Measurements from ENCODE around the gene TFPT. TPM values are rescaled to one million over a fixed set of nuclear protein-coding genes. Genes with fewer than 3 reads are reported as not detected.
A peak's percentile ranks its signal among the peaks of the same experiment; 100 is the strongest.
"Not testable (repeated sequence)": the region's sequence is repeated elsewhere in the genome, so short reads cannot be mapped to it uniquely, and the experiment has no call there.

Gene TFPT
- total and polyA plus RNA-seq, 8 donors = 0.45 to 31.8 (median 10.9) TPM; not detected in 1

DNA sequence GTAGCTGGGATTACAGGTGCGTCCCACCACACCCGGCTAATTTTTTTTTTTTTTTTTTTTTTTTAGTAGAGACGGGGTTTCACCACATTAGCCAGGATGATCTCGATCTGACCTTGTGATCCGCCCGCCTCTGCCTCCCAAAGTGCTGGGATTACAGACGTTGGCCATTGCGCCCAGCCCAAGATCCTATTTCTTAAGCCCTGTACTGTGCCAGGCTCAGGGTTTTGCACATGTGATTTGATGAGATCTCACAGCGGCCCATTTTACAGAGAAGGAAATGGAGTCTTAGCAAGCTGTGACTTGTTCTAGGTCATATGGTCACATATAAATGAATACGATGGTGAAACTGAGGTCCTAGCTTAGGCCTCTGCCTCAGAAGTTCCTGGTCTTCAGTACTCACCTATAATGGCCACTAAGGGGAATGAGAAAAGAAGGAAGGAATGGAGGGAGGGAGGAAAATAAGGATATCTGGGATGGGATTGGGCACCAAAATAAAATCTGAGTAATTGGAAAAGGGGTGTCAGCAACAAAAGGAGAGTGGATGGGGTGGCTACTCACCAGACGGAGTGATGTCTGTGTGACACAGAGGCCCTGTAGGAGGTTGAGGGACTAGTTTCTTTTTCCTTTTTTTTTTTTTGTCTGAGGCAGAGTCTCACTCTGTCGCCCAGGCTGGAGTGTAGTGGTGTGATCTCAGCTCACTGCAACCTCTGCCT, 16.1 kb downstream of the TFPT start:
- 80 to 90% (median 87%) methylated on average over 10 to 12 of the region's 12 CpGs for WGBS, 5 donors
- H3K27me3 ChIP-seq = peaks cover 0 to 26% (median 19%) of the 10 kb centered on the region in 3 donors
- H3K9me3 ChIP-seq = no peaks in the 10 kb centered on the region
- H3K27ac ChIP-seq = no peak overlapping the region
- H3K4me1 ChIP-seq = peaks cover 15 to 45% (median 33%) of the 10 kb centered on the region in 4 donors
- no peak for DNase-seq
- TF ChIP-seq, protein P1, sequence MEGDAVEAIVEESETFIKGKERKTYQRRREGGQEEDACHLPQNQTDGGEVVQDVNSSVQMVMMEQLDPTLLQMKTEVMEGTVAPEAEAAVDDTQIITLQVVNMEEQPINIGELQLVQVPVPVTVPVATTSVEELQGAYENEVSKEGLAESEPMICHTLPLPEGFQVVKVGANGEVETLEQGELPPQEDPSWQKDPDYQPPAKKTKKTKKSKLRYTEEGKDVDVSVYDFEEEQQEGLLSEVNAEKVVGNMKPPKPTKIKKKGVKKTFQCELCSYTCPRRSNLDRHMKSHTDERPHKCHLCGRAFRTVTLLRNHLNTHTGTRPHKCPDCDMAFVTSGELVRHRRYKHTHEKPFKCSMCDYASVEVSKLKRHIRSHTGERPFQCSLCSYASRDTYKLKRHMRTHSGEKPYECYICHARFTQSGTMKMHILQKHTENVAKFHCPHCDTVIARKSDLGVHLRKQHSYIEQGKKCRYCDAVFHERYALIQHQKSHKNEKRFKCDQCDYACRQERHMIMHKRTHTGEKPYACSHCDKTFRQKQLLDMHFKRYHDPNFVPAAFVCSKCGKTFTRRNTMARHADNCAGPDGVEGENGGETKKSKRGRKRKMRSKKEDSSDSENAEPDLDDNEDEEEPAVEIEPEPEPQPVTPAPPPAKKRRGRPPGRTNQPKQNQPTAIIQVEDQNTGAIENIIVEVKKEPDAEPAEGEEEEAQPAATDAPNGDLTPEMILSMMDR (IDR thresholded peaks at IDR 0.05) = no peak
- TF ChIP-seq POLR2A (IDR thresholded peaks at IDR 0.05) = no peak
- TF ChIP-seq EP300 (IDR thresholded peaks at IDR 0.05) = no peak
- TF ChIP-seq POLR2AphosphoS5 (IDR thresholded peaks at IDR 0.05) = no peak
- intact Hi-C loops (cut with DNase I; ENCODE audit: low total_unique reads) = no loop called here
- peaks cover 0 to 3% (median 0%) of the 10 kb centered on the region in 4 donors for H3K36me3 ChIP-seq
- no peak overlapping the region for H3K4me3 ChIP-seq

GRCh38 chr19:54096617-54097106, 18.8 kb downstream of the TFPT start:
- Histone ChIP-seq H3K36me3 (no peaks in the 10 kb centered on the region), H3K27me3 (peaks cover 0 to 31% (median 19%) of the 10 kb centered on the region in 3 donors), H3K4me1 (peaks cover 0 to 22% (median 13%) of the 10 kb centered on the region in 4 donors), H3K9me3 (no peaks in the 10 kb centered on the region), H3K27ac (peak overlapping the region in 2 of 5 donors; percentile 60 to 72), H3K4me3 (peak overlapping the region in 3 of 4 donors; percentile 18 to 50 (median 49))
- whole genome bisulfite sequencing, 5 donors = 8 to 17% (median 11%) methylated on average over 14 of the region's 14 CpGs
- intact Hi-C loops (cut with DNase I; ENCODE audit: low total_unique reads) = no loop called here
- no peak for DNase-seq
- TF ChIP-seq EP300 (IDR thresholded peaks at IDR 0.05) = no peak
- TF ChIP-seq, protein P1 (IDR thresholded peaks at IDR 0.05) = no peak
- TF ChIP-seq POLR2A (IDR thresholded peaks at IDR 0.05) = no peak
- no peak for TF ChIP-seq POLR2AphosphoS5 (IDR thresholded peaks at IDR 0.05)

DNA sequence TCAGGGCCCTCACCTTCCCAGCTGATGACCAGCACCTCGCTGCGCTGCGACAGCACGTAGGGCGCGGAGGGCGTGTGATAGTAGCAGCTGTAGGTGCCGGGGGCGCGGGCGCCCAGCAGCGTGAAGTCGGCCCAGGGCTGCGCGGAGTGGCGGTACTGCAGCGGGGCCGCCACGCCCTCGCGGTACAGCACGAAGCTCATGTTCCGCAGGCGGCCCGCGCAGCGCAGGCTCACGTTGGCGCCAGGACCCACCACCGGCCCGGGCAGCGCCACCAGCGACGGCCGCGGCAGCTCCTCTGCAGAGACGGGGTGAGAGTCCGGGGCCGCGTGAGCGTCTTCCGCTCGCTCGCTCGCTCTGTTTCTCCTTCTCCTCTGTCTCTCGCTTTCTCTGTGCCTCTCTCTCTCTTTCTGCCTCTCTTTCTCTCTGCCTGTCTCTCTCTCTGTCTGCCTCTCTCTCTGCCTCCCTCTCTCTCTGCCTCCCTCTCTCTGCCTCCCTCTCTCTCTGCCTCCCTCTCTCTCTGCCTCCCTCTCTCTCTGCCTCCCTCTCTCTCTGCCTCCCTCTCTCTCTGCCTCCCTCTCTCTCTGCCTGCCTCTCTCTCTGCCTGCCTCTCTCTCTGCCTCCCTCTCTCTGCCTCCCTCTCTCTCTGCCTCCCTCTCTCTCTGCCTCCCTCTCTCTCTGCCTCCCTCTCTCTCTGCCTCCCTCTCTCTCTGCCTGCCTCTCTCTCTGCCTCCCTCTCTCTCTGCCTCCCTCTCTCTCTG, 19.4 kb downstream of the TFPT start:
- H3K4me3 ChIP-seq = peak overlapping the region; percentile 30 to 50 (median 43)
- H3K36me3 ChIP-seq; H3K9me3 ChIP-seq; intact Hi-C loops (cut with DNase I; ENCODE audit: low total_unique reads): not testable (repeated sequence)
- peak; percentile 54 to 78 for DNase-seq
- peaks cover 0 to 22% (median 13%) of the 10 kb centered on the region in 4 donors for H3K4me1 ChIP-seq
- H3K27me3 ChIP-seq = peaks cover 0 to 31% (median 19%) of the 10 kb centered on the region in 3 donors
- TF ChIP-seq, protein P1 (IDR thresholded peaks at IDR 0.05) = peak in 1 of 7 experiments; percentile 25
- peak overlapping the region in 1 of 5 donors; percentile 72 for H3K27ac ChIP-seq
- 0 to 1% (median 1%) methylated on average over 19 to 46 of the region's 46 CpGs for WGBS, 5 donors

- Histone ChIP-seq H3K4me3 (peak overlapping the region; percentile 30 to 50 (median 43)), H3K36me3 (no peaks in the 10 kb centered on the region), H3K9me3 (no peaks in the 10 kb centered on the region), H3K27ac (peak overlapping the region in 1 of 5 donors; percentile 65), H3K4me1 (peaks cover 0 to 22% (median 13%) of the 10 kb centered on the region in 4 donors), H3K27me3 (peaks cover 0 to 32% (median 19%) of the 10 kb centered on the region in 3 donors)
- intact Hi-C loops (cut with DNase I; ENCODE audit: low total_unique reads) = no loop called here
- WGBS, 5 donors = 57 to 73% (median 70%) methylated on average over 6 to 22 of the region's 22 CpGs
- no peak for DNase-seq
- no peak for TF ChIP-seq EP300 (IDR thresholded peaks at IDR 0.05)
- TF ChIP-seq, protein P1 (IDR thresholded peaks at IDR 0.05) = no peak
- TF ChIP-seq POLR2AphosphoS5 (IDR thresholded peaks at IDR 0.05) = no peak
- TF ChIP-seq POLR2A (IDR thresholded peaks at IDR 0.05) = no peak
These were observed 20.2 kb downstream of the TFPT start for GRCh38 chr19:54095136-54095858.
